ENCODE results near the gene PIGR. TPM values are rescaled to one million over a fixed set of nuclear protein-coding genes. Genes with fewer than 3 reads are reported as not detected.

PIGR gene
- total and polyA plus RNA-seq, 9 of the 15 experiments (the other 6 are each of a cell fraction or from before 2014, with no cell fraction given), result 0.01 to 1.5 (median 0.03) TPM; not detected in 4

DNA sequence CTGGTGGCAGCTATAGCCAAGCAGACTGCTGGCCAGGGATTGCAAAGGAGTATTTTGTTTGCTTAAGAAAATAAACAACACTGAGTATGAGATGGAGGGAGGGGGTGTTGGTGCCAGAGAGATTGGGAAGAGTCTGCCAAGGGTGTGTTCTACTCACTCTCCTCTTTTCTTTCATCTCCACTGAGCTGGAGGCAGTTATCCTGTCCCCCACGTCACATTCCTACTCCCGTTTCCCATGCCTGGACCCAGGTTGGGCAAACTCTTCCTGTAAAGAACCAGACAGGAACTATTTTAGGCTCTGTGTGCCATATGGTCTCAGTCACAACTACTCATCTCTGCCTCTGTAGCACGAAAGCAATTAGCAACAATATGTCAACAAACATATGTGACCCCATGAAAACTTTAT, 50.4 kb downstream of the PIGR start:
- no peaks in the 10 kb centered on the region for H3K9me3 ChIP-seq (replicated peaks; ENCODE audit: control insufficient read depth, insufficient read depth, low read depth, low read length)
- no peak for FAIRE-seq
- no peak overlapping the region for H2AFZ ChIP-seq (ENCODE audit: low read depth, low read length)
- H3K27ac ChIP-seq (ENCODE audit: extremely low read depth, low read depth, low read length), result no peak overlapping the region
- 4% methylated on average over 3 of the region's 3 CpGs for WGBS (ENCODE audit: insufficient coverage, low coverage, missing lambda C conversion rate)
- ChIA-PET POLR2A (interaction anchor here (0.6 to 1.5 kb wide), 4 partner anchors 10 to 213 kb away, joined by 3 to 7 read pairs (median 4); no protein-coding TSS in a partner anchor), CTCF (ENCODE audit: low intra/inter-chr PET ratio) (interaction anchor here (0.6 kb wide), 1 partner anchor 12 kb away, joined by 3 read pairs; no protein-coding TSS in a partner anchor)
- in situ Hi-C loops (cut with MboI) (no loop called here), intact Hi-C loops (cut with micrococcal nuclease) (no loop called here)
- H3K27me3 ChIP-seq (ENCODE audit: control insufficient read depth in 2 of 2, insufficient read depth in 2 of 2, low read length in 2 of 2), result peaks cover 52 to 63% of the 10 kb centered on the region in 2 experiments
- BruUV-seq (replicated peaks), result no TSS peak
- no peak overlapping the region for H3K4me3 ChIP-seq
- H3K4me1 ChIP-seq (replicated peaks in 1 of 2; ENCODE audit: control insufficient read depth in 2 of 2, insufficient read depth in 2 of 2, low read length in 2 of 2), result peaks cover 0 to 3% of the 10 kb centered on the region in 2 experiments; a peak in 2 of 5 replicates
- no peaks in the 10 kb centered on the region for H3K9me1 ChIP-seq (ENCODE audit: control insufficient read depth, insufficient read depth, low read length)
- no peaks in the 10 kb centered on the region for H4K20me1 ChIP-seq (replicated peaks; ENCODE audit: control insufficient read depth, insufficient read depth, low read length)
- H3K9ac ChIP-seq (ENCODE audit: insufficient read depth in 1 of 2, low read depth in 2 of 2, low read length in 2 of 2), result no peak overlapping the region
- DNase-seq (ENCODE audit: extremely low read depth in 1 of 4, low spot score in 3 of 4), result no peak
- ATAC-seq, result no peak
- no peaks in the 10 kb centered on the region for H3K36me3 ChIP-seq (ENCODE audit: control insufficient read depth, insufficient read depth, low read length)
- no peaks in the 10 kb centered on the region for H3K79me2 ChIP-seq (ENCODE audit: control insufficient read depth, insufficient read depth, low read length)
- no peak overlapping the region for H3K4me2 ChIP-seq (ENCODE audit: insufficient read depth, low read length)
- no peak for TF ChIP-seq SRSF9 (IDR thresholded peaks at IDR 0.05; ENCODE audit: borderline replicate concordance, low read depth, low read length)
- no peak for TF ChIP-seq BHLHE40 (IDR thresholded peaks at IDR 0.05; ENCODE audit: low read length)
- no peak for TF ChIP-seq JUNB (CRISPR knock-in tag; conservative IDR thresholded peaks at IDR 0.05)
- no peak for TF ChIP-seq ZNF431 (CRISPR knock-in tag; IDR thresholded peaks at IDR 0.05)
- TF ChIP-seq MLX (CRISPR knock-in tag; conservative IDR thresholded peaks at IDR 0.05), result no peak
- no peak for TF ChIP-seq FUS (optimal IDR thresholded peaks at IDR 0.05; ENCODE audit: low read depth, low read length)
- TF ChIP-seq CCAR2 (IDR thresholded peaks at IDR 0.05; ENCODE audit: low read depth, low read length), result no peak
- no peak for TF ChIP-seq ASH1L (IDR thresholded peaks at IDR 0.05; ENCODE audit: borderline replicate concordance, low read depth, partially characterized antibody)
- TF ChIP-seq AFF1 (IDR thresholded peaks at IDR 0.05; ENCODE audit: low read depth in 1 of 2, partially characterized antibody in 2 of 2), result no peak
- TF ChIP-seq SMARCB1 (IDR thresholded peaks at IDR 0.05; ENCODE audit: insufficient read length, low read depth), result no peak
- TF ChIP-seq SMARCE1 (IDR thresholded peaks at IDR 0.05), result no peak
- no peak for TF ChIP-seq ZNF175 (CRISPR knock-in tag; IDR thresholded peaks at IDR 0.05; ENCODE audit: low read depth)
- no peak for TF ChIP-seq PRDM10 (IDR thresholded peaks at IDR 0.05; ENCODE audit: partially characterized antibody)
